DMS79 (cell line): Measurements from ENCODE around the gene HDAC7.
A peak's percentile ranks its signal among the peaks of the same experiment; 100 is the strongest.

Source experiments
- DNase-seq: peaks from one replicate; lab custom pipeline; 2025; lab: John Stamatoyannopoulos, UW

The HDAC7 gene

DNA sequence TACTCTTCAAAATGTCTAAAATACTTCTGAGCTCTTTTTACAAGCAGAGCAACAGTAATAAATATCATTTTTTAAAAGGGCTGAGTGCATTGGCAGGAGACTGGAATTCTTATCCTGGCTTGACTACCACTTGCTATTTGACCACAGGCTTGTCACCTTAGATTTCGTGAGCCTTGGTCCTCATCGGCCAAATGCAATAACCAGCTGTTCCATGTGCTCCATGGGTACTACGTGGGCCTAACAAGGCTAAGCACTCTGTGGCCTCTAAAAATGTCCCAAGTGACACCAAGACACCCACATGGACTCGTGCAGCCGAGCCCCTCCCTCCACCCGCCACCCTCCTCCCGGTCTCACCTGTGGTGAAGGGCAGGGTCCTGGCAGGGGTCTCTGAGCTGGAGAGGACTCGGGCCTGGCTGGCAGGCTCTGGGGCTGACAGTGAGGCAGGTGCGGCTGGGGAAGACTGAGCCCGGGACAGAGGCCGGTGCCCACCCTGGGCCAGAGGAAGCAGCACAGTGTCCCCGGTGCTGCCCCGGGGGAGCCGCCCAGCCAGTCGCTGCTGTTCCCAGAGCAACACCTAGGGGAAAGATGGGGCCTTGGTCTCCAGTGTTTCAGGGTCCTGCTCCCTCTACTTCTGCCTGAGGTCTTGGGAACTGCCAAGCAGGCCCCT, 26.6 kb downstream of the HDAC7 start:
- no peak for DNase-seq

DNA sequence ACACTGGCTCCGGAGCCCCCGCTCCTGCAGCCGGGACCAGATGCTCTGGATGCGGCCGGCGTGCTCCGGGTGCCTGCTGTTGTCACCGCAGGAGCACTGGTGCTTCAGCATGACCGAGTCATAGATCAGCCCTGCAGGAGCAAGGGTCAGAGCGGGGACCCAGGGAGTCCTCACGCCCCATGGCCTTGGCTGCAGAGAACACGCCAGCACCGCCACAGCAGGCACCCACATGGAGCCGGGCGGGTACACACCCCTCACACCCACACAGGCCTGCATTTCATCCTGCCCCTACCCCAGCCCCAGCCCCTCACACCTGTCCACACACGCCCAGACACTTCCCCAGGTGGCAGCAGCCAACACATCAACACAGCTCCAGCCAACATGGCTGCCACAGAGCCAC, 27.8 kb downstream of the HDAC7 start:
- DNase-seq: no peak

DNA sequence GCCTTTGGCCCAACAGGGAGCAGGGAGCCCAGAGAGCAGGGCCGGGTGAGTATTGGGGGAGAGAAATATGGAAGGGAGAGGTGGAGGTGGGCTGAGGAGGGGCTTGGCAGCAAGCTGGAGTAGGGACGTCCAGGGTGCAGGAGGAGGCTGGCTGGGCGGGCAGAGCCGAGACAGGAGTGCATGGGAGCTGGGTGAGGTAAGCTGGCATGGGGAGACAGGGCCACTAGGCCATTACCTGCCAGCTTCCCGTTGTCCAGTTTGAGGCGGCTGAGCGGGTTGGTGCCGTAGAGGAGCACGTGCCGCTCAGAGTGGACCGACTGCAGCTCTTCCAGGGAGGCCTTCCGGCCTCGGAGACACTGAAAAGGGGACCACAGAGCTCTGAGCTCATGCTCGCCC, 28.4 kb downstream of the HDAC7 start:
- DNase-seq: no peak

DNA sequence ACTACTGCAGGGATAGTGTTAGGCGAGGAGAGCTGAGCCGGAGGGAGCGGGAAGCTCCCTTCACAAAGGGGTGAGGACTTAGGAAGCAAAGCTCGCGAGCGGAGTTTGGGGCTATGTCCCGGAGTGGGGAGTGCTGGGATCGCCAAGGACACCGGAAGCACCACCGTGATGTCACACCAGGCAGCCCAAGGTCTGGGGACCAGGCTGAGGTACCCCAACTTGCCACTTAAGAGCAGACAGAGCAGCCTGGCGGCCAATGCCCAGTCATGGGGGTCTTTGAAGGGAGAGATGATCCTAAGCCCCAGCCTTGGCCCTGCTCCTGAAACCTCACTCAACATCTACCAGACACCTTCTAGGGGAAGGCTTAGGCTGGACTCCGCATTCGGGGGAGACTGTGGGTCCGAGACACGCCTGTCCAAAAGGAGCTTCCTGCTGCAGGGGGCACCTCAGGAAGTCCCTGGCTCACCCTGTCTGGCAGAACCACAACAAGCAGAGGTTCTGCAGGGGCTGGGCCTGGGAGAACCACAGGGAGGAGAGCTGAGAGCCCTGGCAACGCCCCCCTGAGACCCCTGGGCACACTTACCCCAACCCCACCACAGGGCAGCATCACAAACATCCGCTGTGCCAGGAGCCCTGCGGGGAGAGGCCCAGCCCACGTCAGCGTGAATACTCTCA, 28.9 kb downstream of the HDAC7 start:
- DNase-seq: no peak

DNA sequence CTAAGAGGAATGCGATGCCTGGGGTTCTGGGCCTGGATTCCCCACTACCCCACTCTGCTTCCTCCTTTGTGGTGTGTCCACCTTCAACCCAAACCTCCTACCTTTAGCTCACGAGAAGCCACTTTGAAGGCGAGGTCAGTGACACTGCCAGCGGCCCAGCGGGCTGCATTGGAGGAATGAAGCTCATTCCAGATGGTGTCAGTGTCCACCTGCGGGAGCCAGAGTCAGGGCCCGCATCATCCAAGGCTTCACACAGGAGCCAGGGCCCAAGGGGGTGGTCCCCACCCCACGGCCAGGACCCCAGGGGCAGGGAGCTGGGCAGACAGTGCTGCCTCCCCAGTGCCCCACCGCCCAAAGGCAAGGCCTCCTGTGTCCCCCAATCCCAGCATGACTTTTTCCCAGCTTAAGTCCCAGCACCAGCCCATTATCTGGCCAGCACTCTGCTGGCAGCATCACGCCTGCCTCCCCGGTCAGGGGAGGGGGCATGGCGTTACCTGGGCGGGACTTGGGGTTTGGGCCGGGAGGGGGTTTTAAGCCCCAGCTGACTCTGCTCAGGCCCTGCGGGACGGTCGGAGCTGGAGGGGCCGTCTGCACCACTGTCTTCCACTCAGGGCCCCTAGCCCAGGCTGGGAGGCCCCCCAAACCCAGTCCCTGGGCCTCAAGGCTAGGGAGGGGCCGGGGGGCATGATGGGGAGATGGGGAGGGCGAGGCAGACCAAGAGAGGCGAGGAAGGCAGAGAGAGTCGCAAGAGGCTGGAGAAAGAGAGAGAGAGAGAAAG, 29.8 kb downstream of the HDAC7 start:
- no peak for DNase-seq

DNA sequence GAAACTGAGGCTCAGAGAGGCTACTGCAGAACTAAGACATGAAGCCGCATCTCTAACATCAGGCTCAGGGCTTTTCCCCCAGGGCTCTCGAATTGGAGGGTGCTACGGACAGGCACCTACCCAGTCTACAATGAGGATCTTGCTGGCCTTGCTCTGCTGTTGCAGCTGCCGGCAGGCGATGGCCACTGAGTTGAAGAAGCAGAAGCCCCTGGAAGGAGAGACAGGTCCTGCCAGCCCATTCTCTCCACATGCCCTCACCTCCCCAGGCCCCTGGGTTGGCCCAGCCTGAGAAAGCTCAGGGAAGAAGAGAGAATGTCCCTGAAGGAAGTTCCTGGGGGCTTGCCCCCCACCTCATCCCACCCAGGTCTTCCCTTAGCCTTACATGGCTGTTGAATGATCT, 30.6 kb downstream of the HDAC7 start:
- no peak for DNase-seq

DNA sequence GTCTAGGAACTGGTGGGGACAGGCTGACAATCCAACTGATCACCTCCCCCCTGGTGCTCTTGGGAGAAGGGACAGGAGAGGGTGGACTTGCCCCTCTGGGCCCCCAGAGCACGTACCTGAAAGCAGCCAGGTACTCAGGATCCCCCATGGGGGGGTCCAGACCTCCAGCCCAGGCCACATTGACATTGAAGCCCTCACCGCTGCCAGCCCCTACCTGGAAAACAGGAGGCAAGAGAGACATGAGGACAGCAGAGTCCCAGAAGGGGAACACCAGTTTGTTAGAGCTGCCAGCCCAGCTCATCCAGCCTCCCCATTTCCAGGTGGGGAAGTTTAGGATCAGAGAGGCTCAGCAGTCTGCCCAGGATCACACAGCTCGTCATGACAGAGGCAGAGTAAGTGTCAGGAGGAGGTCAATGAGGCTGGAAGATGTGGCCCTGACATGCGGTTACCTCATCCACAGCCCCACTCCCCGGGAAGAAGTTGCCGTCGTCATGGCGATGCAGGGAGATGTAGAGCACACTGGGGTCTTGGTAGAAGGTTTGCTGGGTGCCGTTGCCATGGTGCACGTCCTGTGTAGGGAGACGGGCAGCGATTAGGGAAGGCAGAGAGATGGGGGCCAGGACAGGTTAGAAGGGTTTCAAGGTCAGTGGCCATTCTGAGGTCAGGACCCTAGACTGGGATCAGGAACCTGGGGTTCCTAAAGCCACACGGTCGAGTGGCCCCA, 31.9 kb downstream of the HDAC7 start:
- DNase-seq: no peak

DNA sequence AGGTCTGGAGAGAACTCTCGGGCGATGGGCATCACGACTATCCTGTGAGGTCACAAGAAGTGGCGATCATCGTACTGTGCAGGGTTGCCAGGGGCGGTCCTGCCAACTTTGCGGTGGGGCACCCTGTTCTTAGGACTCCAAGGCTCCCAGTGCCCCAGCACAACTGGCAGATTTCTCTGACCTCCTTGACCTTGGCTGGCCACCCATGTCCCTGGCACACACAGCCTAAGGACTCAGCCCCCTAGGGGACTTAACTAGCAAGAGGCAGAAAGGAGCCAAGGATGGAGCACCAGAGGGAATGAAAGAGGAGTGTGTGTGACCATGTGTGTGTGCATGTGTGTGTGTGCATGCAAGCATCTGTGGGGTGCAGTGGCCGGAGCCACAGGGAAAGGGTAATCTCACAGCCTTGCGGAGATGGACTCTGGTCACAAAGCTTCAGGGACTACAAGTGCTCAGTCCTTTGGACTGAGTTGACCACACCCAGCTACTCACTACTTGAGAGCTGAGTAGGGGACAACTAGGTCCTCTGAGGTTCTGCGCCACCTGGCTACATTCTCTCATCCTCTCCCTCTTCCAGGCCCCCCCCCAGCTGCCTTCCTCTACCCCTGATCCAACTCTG, 32.9 kb downstream of the HDAC7 start:
- no peak for DNase-seq

DNA sequence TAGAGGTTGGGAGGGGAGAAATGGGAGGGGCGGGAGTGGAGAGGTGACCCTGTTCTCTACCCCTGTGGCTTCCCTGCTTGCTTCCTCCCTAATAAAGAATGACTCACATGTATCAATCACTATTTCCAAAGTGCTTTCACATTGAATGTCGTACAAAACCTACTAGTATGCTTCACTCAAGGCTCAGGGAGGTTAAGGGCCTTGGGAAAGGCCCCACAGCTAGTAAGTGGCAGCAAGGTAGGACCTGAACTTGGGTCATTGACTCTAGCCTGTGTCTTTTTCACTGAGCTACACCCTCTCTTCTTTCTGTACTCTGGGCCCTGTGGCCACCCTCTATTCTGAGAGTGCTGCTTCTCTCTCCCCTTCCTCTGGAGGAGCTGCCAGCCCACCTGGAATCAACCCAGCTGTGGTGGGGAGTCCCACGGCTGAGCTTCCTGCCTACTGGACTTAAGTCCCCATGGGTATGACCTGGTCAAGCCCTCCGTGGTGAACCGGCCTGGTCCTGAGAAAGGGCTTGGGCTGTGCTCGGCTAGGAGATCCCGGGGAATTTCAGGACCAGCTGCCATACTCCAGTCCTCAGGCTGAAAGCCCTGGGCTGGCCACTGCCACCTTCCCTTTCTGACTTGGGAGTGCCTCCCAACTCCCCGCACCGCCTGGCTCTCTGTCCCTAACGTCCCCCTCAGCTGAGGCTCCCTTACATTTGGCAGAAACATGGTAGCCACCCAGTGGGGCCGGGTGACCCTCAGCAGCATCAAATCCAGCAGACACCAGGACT, 33.6 kb downstream of the HDAC7 start:
- DNase-seq: no peak

DNA sequence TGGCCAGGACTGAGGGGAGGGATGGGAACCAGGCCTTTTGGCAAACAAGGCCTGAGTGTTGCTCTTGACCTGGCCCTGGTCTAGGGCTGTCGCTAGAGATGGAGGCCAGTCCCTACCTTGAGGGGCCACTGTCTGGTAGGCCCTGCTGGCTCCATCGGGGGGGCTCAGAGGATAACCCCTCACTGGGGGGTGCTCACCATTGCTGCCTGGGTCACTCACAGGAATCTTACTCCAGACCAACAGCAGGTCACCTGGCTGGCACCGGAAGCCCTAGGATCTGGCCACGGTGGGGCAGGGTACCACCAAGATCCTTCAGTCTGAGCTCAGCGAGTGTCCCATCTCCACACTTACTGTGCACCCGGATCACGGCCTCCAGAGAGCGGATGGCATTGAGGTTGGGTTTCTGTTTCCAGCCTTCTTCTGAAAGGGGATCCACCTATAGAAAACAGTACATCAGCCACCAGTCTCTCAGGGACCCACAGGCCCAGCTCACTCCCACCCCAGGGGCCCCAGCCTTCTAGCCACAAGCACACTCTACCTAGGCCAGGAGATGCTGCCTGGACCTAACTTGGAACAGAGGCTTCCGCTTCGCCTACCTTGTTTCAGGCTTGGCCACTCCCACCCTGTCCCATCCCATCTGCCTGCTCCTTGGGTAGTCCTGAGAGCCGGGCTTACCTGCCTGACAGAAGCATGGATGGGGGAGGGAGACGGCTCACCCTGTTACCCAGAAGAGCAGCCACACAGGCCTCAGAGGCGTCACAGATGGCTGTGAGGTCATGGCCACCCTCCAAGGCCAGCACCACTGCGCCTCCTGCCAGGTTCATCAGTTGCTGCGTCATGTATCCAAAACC, 34.4 kb downstream of the HDAC7 start:
- DNase-seq: no peak

DNA sequence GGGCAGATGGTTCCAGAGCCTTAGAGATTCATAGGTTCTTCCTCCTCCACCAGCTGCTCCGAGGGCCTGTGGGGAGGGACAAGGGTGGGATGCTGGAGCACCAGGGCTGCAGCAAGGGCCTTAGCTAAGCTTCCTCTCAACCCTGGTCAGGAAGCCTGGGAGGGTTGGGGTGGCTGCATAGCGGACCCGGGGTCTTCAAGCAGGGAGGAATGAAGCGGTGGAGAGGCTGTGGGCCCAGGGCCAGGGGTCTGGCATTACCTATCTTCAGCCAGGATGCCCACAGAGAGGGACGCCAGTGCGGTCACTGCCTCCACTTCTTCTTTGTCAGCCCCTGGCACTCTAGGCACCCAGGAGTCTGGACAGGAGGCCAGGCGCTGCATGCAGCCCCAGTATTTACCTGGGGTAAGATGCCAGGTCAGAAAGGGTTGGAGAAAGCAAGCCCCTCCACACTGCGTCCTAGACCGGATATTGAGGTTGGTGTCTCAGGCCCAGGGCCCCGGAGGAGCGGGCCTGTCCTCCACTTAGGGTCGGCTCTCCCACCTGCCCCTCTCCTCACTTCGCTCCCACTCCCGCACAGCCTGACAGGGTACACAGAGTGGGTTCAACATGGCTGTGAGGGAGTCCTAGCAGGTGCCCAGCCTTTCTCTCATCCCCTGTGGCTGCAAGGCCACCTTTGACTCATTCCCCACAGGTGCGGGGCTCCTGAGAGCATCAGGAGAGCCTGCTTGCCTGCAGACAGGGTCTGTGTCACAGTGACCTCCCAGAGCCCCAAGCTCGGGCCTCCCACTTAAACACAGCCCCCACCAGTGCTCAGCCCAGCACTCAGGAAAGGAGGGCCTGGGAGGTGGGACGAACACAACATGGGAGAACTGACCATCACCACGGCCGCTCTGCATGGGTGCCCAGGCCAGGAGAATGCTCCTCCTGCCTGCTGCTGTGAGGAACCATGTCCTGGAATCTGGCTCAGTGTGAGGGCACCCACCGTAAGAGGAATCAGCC, 35.6 kb downstream of the HDAC7 start:
- DNase-seq: no peak

DNA sequence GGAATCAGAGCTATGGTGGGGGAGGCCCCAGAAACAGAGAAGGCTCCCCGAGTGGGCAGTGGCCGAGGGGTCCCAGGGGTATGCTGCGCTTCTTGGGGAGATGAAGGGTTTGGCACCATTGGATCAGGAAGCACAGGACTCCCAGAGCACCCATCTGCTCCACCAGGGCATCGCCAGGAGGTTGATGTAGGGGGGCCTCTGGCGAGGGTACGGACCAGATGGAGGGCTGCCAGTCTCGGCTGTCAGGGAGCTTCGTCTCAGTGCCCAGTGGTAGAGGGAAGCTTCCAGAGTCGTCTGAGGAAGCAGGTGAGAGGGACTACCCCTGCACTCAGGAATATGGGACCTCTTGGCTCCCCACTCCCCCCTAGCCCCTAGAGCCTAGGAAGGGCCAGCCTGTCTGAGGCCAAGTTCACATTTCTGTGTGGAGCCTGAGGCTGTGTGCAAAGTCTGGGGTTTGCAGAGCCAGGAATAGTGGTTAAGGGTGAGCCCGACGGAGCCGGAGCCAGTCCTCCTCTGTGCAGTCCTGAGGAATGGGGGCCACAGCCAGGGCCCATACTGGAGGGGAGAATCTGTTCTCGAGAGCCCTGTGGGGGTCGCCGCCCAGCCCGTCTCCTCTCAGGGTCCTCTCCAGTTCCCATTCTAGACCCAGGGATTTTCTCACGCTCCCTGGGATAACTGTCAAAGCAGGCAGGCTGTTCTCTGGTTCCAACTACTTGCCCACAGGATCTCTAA, 36.5 kb downstream of the HDAC7 start:
- no peak for DNase-seq

DNA sequence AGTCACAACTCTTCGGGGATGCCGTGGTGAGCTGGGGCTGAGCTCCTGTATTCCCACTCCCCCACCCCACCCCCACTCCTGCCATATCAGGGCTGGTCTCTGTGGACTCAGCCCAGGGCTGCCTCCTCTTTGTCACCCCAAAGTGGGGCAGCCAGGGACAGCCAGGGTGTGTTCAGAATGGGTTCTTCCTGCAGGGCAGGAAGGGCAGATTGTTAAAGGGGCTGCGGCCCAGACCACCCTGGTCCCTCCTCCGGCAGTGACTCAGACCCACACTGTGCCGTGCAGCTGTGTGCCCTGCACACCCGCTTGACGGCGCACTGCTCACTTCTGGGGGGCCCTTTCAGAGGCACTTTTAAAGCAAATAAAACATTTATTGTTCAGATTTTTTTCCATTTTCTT, 37.3 kb downstream of the HDAC7 start:
- DNase-seq: no peak

DNA sequence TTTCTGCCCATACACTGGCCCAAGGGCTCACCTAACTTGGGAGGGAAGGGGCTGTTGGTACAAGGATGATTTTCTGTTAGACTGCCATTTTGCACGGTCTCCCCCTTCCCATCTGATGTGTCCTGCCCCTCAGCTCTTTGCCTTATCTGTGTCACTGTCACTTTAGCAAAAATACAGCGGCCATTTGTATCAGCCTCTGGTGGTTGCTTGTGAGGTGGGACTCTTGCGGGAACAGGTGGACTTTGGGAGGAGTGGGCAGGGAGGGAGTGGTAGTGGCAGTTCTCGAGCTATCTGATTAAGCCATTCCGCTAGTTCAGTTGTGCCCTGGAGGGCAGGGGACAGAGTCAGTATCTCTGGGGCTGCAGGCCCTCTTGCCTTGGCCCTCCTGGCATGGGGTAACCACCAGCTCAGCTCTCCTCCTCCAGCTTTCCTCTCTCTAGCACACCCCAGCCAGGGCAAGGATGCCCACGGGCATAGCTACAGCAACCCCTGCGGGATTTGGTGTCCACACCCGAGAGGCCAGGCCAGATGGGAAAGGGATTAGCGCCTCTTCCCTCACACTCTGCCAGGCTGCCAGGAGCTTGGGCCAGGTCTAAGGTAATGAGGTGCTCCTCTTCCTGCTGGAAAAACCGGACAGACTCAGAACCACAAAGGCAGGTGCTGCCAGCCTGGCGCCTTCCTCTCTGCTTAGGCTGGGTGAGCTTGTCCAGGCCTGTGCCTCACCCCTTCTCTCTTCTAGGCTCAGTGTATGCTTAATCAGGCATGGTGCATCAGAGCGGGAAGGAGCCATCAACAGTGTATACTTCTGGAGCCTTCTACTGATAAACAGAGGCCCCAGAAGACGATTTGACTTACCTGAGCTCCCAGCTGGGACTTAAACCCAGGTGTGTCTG, 38.0 kb downstream of the HDAC7 start:
- peak; percentile 94 for DNase-seq

DNA sequence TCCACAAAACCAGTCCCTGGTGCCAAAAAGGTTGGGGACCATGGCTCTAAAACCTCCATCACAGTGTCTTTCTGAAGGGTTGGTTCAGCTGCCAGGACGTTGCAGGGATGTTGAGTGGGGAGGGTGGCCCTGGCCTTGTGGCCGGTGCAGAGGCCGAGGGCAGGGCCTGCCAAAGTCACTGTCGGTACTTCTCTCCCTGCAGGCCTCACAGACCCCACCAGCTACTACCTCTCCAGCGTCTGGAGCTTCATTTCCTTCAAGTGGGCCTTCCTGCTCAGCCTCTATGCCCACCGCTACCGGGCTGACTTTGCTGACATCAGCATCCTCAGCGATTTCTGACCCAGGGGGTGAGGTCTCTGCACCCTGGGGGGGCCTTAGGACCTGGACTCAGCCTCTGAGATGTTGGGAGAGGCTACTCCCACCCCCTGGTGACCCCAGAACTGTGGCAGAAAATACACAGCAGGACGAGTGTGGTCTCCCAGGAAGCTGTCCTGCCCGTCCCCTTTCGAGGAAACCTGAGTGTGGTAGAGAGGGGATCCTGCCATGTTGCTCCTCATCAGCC, 39.7 kb downstream of the HDAC7 start:
- no peak for DNase-seq

DNA sequence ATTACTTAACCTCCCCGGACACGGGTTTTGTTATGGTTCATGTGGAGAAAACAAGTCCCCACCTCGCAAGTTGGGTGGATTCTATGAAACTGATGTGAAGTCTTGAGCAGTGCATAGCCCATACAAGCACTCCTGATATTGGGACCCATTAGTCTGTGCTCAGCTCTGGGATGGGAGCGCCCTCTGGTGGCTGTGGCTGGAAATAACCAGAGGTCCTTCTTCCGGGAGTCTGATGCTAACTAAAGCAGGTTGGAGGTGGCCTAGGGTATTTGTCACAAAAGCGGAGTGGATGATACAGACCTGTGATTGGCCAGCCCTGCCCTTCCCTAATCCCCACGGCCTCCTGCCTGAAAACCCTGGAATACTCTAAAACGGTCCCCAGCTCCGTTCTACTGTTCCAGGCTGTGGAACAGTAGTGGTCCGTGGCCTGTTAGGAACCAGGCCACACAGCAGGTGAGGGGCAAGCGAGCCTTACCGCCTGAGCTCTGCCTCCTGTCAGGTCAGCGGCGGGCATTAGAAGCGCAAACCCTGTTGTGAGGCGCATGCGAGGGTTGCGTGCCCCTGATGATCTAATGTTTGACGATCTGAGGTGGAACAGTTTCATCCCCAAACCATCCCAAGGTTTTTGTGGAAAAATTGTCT, 40.3 kb downstream of the HDAC7 start:
- peak; percentile 72 for DNase-seq

DNA sequence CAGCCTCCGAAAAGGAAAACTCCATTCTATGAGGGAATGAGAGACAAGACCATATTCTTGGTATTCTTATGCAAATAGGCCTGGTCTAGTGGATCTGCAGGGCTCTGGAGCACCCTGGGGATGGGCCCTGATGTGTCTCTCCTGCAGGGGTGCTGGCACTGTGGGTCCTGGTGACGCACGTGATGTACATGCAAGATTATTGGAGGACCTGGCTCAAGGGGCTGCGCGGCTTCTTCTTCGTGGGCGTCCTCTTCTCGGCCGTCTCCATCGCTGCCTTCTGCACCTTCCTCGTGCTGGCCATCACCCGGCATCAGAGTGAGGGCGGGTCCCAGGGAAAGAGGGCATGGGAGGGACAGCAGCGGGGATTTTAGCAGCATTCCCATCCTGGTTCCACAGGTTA, 40.8 kb downstream of the HDAC7 start:
- no peak for DNase-seq
